Epithelial cell of esophagus (primary cell): ENCODE data around the gene ACOX2.
A peak's percentile ranks its signal among the peaks of the same experiment; 100 is the strongest.

Experiments used
- DNase-seq: peaks from one replicate; pipeline ENCODE4 v3.0.0; 2010; ENCODE audit warnings: low read depth
- H3K4me3 ChIP-seq: 2 replicates; pipeline ENCODE4 v1.5.1; 2011; ENCODE audit warnings: mild to moderate bottlenecking, low read length, control low read depth
- CTCF ChIP-seq: IDR thresholded peaks from 2 replicates; pipeline ENCODE4 v1.5.1; 2011; ENCODE audit warnings: low read depth, mild to moderate bottlenecking, low read length, control low read depth, inconsistent platforms; ENCODE audit not compliant: insufficient read depth; ENCODE audit errors: missing control alignments

Gene ACOX2

GRCh38 chr3:58536501-58537411, at the start of gene ACOX2:
Gene ACOX2 (minus strand): TSS chr3:58537190. CDS start chr3:58535106, 2,084 bp downstream.
- DNase-seq, result no peak
- no peak within 1 kb of the TSS for H3K4me3 ChIP-seq
- no peak for TF ChIP-seq CTCF

GRCh38 chr3:58585994-58586393, 49.0 kb upstream of the ACOX2 start:
- DNase-seq, result no peak
- TF ChIP-seq CTCF, result no peak

GRCh38 chr3:58585005-58585786, 48.2 kb upstream of the ACOX2 start:
- TF ChIP-seq CTCF, result peak; percentile 67
- peak overlapping the region; percentile 54 for H3K4me3 ChIP-seq
- DNase-seq, result peak; percentile 68

More at GRCh38 chr3:58585994-58586393, 49.0 kb upstream of the ACOX2 start:
- H3K4me3 ChIP-seq, result no peak overlapping the region

- TF ChIP-seq CTCF, result no peak
- no peak for DNase-seq
- H3K4me3 ChIP-seq, result peak overlapping the region; percentile 54
Measured at GRCh38 chr3:58584690-58585004, 47.7 kb upstream of the ACOX2 start.

GRCh38 chr3:58581328-58582091, 44.5 kb upstream of the ACOX2 start:
- no peak for DNase-seq
- no peak overlapping the region for H3K4me3 ChIP-seq
- TF ChIP-seq CTCF, result no peak

GRCh38 chr3:58580826-58581327, 43.9 kb upstream of the ACOX2 start:
- TF ChIP-seq CTCF, result no peak
- H3K4me3 ChIP-seq, result no peak overlapping the region
- peak; percentile 24 for DNase-seq
